ENCODE data around the gene GGA1. TPM values are rescaled to one million over a fixed set of nuclear protein-coding genes. Genes with fewer than 3 reads are reported as not detected.
A peak's percentile ranks its signal among the peaks of the same experiment; 100 is the strongest.

The GGA1 gene
- total and polyA plus RNA-seq, 9 of the 15 experiments (the other 6 are each of a cell fraction or from before 2014, with no cell fraction given): 1.5 to 69.5 (median 31.6) TPM

DNA sequence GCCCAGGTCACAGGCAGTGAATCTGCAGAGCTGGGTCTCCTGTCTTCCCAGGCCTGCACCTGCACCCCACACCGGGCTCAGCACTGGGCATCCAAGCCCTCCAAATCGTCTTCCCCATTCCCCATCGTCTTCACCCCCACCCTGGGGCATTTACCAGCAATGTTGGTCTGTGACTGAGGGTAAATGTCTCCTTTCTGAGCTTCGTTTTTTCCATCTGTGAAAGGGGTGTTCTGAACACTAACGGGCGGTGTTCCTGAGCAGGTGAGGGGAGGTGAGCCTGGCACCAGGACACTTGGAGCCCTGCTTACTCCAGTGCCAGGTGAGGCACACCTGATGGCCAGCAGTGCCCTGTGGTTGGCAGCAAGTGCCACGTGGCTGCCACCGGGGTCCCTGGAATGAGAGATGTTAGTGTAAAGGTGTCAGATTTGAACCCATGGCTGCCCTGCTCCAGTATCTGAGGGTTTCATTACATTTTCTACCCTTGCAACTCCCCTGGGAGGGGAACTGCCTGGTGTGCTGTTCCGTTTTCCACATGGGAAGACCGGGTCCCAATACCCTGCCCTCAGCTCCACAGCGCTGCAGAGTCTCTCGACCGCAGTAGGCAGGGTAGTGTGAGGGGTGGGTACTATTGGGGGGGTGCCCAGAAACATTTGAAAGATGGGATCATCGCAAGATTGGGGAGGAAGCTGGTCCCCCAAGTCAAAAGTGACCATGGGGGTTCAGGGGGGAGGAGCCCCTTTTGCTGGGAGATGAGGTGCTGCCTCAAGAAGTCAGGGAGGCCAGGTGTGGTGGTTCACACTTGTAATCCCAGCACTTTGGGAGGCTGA, 46.4 kb upstream of the GGA1 start (continued):
- TF ChIP-seq, protein P1, sequence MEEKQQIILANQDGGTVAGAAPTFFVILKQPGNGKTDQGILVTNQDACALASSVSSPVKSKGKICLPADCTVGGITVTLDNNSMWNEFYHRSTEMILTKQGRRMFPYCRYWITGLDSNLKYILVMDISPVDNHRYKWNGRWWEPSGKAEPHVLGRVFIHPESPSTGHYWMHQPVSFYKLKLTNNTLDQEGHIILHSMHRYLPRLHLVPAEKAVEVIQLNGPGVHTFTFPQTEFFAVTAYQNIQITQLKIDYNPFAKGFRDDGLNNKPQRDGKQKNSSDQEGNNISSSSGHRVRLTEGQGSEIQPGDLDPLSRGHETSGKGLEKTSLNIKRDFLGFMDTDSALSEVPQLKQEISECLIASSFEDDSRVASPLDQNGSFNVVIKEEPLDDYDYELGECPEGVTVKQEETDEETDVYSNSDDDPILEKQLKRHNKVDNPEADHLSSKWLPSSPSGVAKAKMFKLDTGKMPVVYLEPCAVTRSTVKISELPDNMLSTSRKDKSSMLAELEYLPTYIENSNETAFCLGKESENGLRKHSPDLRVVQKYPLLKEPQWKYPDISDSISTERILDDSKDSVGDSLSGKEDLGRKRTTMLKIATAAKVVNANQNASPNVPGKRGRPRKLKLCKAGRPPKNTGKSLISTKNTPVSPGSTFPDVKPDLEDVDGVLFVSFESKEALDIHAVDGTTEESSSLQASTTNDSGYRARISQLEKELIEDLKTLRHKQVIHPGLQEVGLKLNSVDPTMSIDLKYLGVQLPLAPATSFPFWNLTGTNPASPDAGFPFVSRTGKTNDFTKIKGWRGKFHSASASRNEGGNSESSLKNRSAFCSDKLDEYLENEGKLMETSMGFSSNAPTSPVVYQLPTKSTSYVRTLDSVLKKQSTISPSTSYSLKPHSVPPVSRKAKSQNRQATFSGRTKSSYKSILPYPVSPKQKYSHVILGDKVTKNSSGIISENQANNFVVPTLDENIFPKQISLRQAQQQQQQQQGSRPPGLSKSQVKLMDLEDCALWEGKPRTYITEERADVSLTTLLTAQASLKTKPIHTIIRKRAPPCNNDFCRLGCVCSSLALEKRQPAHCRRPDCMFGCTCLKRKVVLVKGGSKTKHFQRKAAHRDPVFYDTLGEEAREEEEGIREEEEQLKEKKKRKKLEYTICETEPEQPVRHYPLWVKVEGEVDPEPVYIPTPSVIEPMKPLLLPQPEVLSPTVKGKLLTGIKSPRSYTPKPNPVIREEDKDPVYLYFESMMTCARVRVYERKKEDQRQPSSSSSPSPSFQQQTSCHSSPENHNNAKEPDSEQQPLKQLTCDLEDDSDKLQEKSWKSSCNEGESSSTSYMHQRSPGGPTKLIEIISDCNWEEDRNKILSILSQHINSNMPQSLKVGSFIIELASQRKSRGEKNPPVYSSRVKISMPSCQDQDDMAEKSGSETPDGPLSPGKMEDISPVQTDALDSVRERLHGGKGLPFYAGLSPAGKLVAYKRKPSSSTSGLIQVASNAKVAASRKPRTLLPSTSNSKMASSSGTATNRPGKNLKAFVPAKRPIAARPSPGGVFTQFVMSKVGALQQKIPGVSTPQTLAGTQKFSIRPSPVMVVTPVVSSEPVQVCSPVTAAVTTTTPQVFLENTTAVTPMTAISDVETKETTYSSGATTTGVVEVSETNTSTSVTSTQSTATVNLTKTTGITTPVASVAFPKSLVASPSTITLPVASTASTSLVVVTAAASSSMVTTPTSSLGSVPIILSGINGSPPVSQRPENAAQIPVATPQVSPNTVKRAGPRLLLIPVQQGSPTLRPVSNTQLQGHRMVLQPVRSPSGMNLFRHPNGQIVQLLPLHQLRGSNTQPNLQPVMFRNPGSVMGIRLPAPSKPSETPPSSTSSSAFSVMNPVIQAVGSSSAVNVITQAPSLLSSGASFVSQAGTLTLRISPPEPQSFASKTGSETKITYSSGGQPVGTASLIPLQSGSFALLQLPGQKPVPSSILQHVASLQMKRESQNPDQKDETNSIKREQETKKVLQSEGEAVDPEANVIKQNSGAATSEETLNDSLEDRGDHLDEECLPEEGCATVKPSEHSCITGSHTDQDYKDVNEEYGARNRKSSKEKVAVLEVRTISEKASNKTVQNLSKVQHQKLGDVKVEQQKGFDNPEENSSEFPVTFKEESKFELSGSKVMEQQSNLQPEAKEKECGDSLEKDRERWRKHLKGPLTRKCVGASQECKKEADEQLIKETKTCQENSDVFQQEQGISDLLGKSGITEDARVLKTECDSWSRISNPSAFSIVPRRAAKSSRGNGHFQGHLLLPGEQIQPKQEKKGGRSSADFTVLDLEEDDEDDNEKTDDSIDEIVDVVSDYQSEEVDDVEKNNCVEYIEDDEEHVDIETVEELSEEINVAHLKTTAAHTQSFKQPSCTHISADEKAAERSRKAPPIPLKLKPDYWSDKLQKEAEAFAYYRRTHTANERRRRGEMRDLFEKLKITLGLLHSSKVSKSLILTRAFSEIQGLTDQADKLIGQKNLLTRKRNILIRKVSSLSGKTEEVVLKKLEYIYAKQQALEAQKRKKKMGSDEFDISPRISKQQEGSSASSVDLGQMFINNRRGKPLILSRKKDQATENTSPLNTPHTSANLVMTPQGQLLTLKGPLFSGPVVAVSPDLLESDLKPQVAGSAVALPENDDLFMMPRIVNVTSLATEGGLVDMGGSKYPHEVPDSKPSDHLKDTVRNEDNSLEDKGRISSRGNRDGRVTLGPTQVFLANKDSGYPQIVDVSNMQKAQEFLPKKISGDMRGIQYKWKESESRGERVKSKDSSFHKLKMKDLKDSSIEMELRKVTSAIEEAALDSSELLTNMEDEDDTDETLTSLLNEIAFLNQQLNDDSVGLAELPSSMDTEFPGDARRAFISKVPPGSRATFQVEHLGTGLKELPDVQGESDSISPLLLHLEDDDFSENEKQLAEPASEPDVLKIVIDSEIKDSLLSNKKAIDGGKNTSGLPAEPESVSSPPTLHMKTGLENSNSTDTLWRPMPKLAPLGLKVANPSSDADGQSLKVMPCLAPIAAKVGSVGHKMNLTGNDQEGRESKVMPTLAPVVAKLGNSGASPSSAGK (IDR thresholded peaks at IDR 0.05): peak; percentile 69
- TF ChIP-seq, protein P2, sequence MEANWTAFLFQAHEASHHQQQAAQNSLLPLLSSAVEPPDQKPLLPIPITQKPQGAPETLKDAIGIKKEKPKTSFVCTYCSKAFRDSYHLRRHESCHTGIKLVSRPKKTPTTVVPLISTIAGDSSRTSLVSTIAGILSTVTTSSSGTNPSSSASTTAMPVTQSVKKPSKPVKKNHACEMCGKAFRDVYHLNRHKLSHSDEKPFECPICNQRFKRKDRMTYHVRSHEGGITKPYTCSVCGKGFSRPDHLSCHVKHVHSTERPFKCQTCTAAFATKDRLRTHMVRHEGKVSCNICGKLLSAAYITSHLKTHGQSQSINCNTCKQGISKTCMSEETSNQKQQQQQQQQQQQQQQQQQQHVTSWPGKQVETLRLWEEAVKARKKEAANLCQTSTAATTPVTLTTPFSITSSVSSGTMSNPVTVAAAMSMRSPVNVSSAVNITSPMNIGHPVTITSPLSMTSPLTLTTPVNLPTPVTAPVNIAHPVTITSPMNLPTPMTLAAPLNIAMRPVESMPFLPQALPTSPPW (CRISPR knock-in tag; IDR thresholded peaks at IDR 0.05): no peak
- TF ChIP-seq ZNF584 (CRISPR knock-in tag; IDR thresholded peaks at IDR 0.05; ENCODE audit: low read depth) (no peak), ATF1 (CRISPR knock-in tag; IDR thresholded peaks at IDR 0.05) (no peak), ATF1 (tag; IDR thresholded peaks at IDR 0.05) (peak; percentile 47; the same call in 1 of the 2 replicates), XRCC5 (IDR thresholded peaks at IDR 0.05; ENCODE audit: low read depth, low read length) (peak; percentile 9; the same call in 1 of the 2 replicates)

All from K562 (cell line).